GM23338 (cell line): ENCODE data around the gene FKBP10. TPM values are rescaled to one million over a fixed set of nuclear protein-coding genes. Genes with fewer than 3 reads are reported as not detected.

Experiments used
- ATAC-seq: fragments of 200-7000 bp; cut with Tn5 transposase; 3 replicates; pipeline ENCODE4 v1.9.1; 2020
- DNase-seq: peaks from one replicate; pipeline ENCODE4 v3.0.0-alpha.2; 2015; ENCODE audit warnings: low spot score
- H2AFZ ChIP-seq: fragments of 200-600 bp; sonication (generic); 2 replicates; pipeline ENCODE4 v1.8.0; 2016; ENCODE audit warnings: antibody characterized with exemption, mild to moderate bottlenecking, moderate library complexity
- H3F3A ChIP-seq: fragments of 200-600 bp; sonication (generic); replicated peaks from 2 replicates; pipeline ENCODE4 v1.8.0; 2017; ENCODE audit warnings: antibody characterized with exemption, mixed run types, low read depth
- H3K27ac ChIP-seq: fragments of 200-600 bp; sonication (generic); 2 replicates; pipeline ENCODE4 v1.6.1; 2016; ENCODE audit warnings: low read depth
- H3K27me3 ChIP-seq: fragments of 200-600 bp; sonication (generic); 2 replicates; pipeline ENCODE4 v1.8.0; 2016; ENCODE audit warnings: mild to moderate bottlenecking, mixed run types, moderate library complexity; ENCODE audit not compliant: insufficient read depth
- H3K36me3 ChIP-seq: fragments of 200-600 bp; sonication (generic); 2 replicates; pipeline ENCODE4 v1.8.0; 2016; ENCODE audit warnings: mild to moderate bottlenecking; ENCODE audit not compliant: insufficient read depth
- H3K4me1 ChIP-seq: fragments of 200-600 bp; sonication (generic); 2 replicates; pipeline ENCODE4 v1.8.0; 2016; ENCODE audit warnings: mild to moderate bottlenecking, moderate library complexity; ENCODE audit not compliant: insufficient read depth
- H3K4me2 ChIP-seq: fragments of 200-600 bp; sonication (generic); 2 replicates; pipeline ENCODE4 v1.7.1; 2017; ENCODE audit warnings: mixed run types
- H3K4me3 ChIP-seq: fragments of 200-600 bp; sonication (generic); 2 replicates; pipeline ENCODE4 v1.6.1; 2016; ENCODE audit warnings: mixed run types
- H3K79me2 ChIP-seq: fragments of 200-600 bp; sonication (generic); replicated peaks from 2 replicates; pipeline ENCODE4 v1.8.0; 2017; ENCODE audit warnings: mild to moderate bottlenecking; ENCODE audit not compliant: insufficient read depth
- H3K9me2 ChIP-seq: fragments of 200-600 bp; sonication (generic); 2 replicates; pipeline ENCODE4 v1.8.0; 2017; ENCODE audit not compliant: insufficient read depth
- H4K20me1 ChIP-seq: fragments of 200-600 bp; sonication (generic); replicated peaks from 2 replicates; pipeline ENCODE4 v1.8.0; 2017; ENCODE audit warnings: mild to moderate bottlenecking; ENCODE audit not compliant: insufficient read depth
- H3K27ac Mint-ChIP-seq: 2 replicates; pipeline ENCODE4 v1.8.0; 2020; ENCODE audit warnings: inconsistent platforms, mild to moderate bottlenecking, moderate library complexity, mixed read lengths
- H3K27me3 Mint-ChIP-seq: 3 replicates; pipeline ENCODE4 v1.8.0; 2022; ENCODE audit warnings: low read depth, mild to moderate bottlenecking, moderate library complexity, mixed read lengths, inconsistent platforms; ENCODE audit not compliant: insufficient read depth, poor library complexity
- H3K36me3 Mint-ChIP-seq: 3 replicates; pipeline ENCODE4 v1.8.0; 2021; ENCODE audit warnings: low read depth, mild to moderate bottlenecking, inconsistent platforms, moderate library complexity, mixed read lengths
- H3K4me1 Mint-ChIP-seq: 3 replicates; pipeline ENCODE4 v1.8.0; 2020; ENCODE audit warnings: mild to moderate bottlenecking, inconsistent platforms, mixed read lengths
- H3K4me3 Mint-ChIP-seq: 3 replicates; pipeline ENCODE4 v1.8.0; 2021; ENCODE audit warnings: moderate library complexity, mild to moderate bottlenecking, inconsistent platforms, mixed read lengths
- H3K9me3 Mint-ChIP-seq: 3 replicates; pipeline ENCODE4 v1.8.0; 2020; ENCODE audit warnings: moderate library complexity, mild to moderate bottlenecking, inconsistent platforms, mixed read lengths
- CREB1 ChIP-seq: fragments of 250-450 bp; sonication (Bioruptor Pico); IDR thresholded peaks from 2 replicates; pipeline ENCODE4 v1.5.0; 2020; ENCODE audit warnings: low read depth, mild to moderate bottlenecking, moderate library complexity
- EZH2 ChIP-seq: fragments of 200-600 bp; sonication (generic); IDR thresholded peaks from one replicate; pipeline ENCODE4 v1.8.0; 2017; ENCODE audit warnings: antibody characterized with exemption, mild to moderate bottlenecking, low read depth; ENCODE audit not compliant: unreplicated experiment
- EZH2phosphoT487 ChIP-seq: fragments of 200-600 bp; sonication (generic); IDR thresholded peaks from one replicate; pipeline ENCODE4 v1.8.1; 2018; ENCODE audit warnings: antibody characterized with exemption; ENCODE audit not compliant: unreplicated experiment
- JUNB ChIP-seq: IDR thresholded peaks from one replicate; pipeline ENCODE4 v1.6.1; 2016; ENCODE audit warnings: antibody characterized with exemption; ENCODE audit not compliant: unreplicated experiment
- NANOG ChIP-seq: IDR thresholded peaks from 2 replicates; pipeline ENCODE4 v1.6.1; 2016; ENCODE audit warnings: antibody characterized with exemption, borderline replicate concordance
- POLR2AphosphoS5 ChIP-seq: IDR thresholded peaks from 2 replicates; pipeline ENCODE4 v1.6.1; 2016; ENCODE audit warnings: antibody characterized with exemption, low read depth
- STAT1 ChIP-seq: IDR thresholded peaks from one replicate; pipeline ENCODE4 v1.6.1; 2016; ENCODE audit warnings: antibody characterized with exemption; ENCODE audit not compliant: unreplicated experiment
- ZNF114 ChIP-seq: fragments of 250-450 bp; sonication (Bioruptor Pico); IDR thresholded peaks from 2 replicates; pipeline ENCODE4 v1.5.0; 2020; ENCODE audit warnings: mild to moderate bottlenecking, moderate library complexity
- polyA plus RNA-seq: library from polyadenylated mRNA; unstranded; fragments of >200 nt; fragmentation: Nextera tagmentation; extraction: Ambion mirVana; gene quantifications from 2 replicates; pipeline ENCODE4 v1.2.1, GENCODE V29; 2016
- total RNA-seq: library from RNA; depleted of rRNA; stranded (reverse); fragments of >200 nt; shearing (Covaris generic); gene quantifications from 2 replicates; pipeline ENCODE4 v1.2.3, GENCODE V29; 2014
- TF ChIP-seq, protein P1 (sequence below): fragments of 250-450 bp; sonication (Bioruptor Pico); IDR thresholded peaks from 2 replicates; pipeline ENCODE4 v1.5.0; 2020; ENCODE audit warnings: mild to moderate bottlenecking, moderate library complexity
- TF ChIP-seq, protein P2 (sequence below), 2 experiments: fragments of 200-600 bp in 1 of 2; sonication (generic) in 1 of 2; conservative IDR thresholded peaks; 2 replicates each; pipeline versions ENCODE4 v1.5.1 to v1.6.1; 2016 to 2017; ENCODE audit warnings: antibody characterized with exemption in 2 of 2, low read depth in 2 of 2, mild to moderate bottlenecking in 2 of 2, moderate library complexity in 1 of 2
- TF ChIP-seq, protein P3 (sequence below): IDR thresholded peaks from one replicate; pipeline ENCODE4 v1.6.1; 2018; ENCODE audit warnings: antibody characterized with exemption; ENCODE audit not compliant: unreplicated experiment
- TF ChIP-seq, protein P4 (sequence below): IDR thresholded peaks from 2 replicates; pipeline ENCODE4 v1.6.1; 2016; ENCODE audit warnings: antibody characterized with exemption

Gene FKBP10
- total and polyA plus RNA-seq, 2 experiments from 2014 or later = 26.2 to 151 TPM

DNA sequence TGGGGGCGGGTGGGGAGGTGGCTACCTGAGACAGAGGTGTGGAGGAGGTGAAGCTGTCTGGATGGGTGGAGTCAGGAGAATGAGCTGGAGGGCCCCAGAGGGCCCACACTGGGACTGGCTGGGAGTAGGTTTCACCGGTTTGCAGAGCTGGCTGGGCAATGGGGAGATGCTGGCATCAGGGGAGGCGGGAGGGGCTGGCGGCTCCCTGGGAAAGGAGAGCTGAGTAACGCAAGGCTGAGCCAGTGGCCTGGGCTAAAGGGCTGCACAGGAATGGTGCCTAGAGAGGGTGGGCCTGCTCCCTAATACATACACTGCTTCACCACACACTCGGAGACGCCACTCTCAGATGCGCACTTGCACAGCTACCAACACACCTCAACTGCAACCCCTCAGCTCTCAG lies 13.4 kb upstream of the FKBP10 start (continued):
- TF ChIP-seq, protein P1, sequence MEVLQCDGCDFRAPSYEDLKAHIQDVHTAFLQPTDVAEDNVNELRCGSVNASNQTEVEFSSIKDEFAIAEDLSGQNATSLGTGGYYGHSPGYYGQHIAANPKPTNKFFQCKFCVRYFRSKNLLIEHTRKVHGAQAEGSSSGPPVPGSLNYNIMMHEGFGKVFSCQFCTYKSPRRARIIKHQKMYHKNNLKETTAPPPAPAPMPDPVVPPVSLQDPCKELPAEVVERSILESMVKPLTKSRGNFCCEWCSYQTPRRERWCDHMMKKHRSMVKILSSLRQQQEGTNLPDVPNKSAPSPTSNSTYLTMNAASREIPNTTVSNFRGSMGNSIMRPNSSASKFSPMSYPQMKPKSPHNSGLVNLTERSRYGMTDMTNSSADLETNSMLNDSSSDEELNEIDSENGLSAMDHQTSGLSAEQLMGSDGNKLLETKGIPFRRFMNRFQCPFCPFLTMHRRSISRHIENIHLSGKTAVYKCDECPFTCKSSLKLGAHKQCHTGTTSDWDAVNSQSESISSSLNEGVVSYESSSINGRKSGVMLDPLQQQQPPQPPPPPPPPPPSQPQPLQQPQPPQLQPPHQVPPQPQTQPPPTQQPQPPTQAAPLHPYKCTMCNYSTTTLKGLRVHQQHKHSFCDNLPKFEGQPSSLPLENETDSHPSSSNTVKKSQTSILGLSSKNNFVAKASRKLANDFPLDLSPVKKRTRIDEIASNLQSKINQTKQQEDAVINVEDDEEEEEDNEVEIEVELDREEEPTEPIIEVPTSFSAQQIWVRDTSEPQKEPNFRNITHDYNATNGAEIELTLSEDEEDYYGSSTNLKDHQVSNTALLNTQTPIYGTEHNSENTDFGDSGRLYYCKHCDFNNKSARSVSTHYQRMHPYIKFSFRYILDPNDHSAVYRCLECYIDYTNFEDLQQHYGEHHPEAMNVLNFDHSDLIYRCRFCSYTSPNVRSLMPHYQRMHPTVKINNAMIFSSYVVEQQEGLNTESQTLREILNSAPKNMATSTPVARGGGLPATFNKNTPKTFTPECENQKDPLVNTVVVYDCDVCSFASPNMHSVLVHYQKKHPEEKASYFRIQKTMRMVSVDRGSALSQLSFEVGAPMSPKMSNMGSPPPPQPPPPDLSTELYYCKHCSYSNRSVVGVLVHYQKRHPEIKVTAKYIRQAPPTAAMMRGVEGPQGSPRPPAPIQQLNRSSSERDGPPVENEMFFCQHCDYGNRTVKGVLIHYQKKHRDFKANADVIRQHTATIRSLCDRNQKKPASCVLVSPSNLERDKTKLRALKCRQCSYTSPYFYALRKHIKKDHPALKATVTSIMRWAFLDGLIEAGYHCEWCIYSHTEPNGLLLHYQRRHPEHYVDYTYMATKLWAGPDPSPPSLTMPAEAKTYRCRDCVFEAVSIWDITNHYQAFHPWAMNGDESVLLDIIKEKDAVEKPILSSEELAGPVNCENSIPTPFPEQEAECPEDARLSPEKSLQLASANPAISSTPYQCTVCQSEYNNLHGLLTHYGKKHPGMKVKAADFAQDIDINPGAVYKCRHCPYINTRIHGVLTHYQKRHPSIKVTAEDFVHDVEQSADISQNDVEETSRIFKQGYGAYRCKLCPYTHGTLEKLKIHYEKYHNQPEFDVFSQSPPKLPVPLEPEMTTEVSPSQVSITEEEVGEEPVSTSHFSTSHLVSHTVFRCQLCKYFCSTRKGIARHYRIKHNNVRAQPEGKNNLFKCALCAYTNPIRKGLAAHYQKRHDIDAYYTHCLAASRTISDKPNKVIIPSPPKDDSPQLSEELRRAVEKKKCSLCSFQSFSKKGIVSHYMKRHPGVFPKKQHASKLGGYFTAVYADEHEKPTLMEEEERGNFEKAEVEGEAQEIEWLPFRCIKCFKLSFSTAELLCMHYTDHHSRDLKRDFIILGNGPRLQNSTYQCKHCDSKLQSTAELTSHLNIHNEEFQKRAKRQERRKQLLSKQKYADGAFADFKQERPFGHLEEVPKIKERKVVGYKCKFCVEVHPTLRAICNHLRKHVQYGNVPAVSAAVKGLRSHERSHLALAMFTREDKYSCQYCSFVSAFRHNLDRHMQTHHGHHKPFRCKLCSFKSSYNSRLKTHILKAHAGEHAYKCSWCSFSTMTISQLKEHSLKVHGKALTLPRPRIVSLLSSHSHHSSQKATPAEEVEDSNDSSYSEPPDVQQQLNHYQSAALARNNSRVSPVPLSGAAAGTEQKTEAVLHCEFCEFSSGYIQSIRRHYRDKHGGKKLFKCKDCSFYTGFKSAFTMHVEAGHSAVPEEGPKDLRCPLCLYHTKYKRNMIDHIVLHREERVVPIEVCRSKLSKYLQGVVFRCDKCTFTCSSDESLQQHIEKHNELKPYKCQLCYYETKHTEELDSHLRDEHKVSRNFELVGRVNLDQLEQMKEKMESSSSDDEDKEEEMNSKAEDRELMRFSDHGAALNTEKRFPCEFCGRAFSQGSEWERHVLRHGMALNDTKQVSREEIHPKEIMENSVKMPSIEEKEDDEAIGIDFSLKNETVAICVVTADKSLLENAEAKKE (CRISPR knock-in tag) = no peak
- TF ChIP-seq, protein P2, sequence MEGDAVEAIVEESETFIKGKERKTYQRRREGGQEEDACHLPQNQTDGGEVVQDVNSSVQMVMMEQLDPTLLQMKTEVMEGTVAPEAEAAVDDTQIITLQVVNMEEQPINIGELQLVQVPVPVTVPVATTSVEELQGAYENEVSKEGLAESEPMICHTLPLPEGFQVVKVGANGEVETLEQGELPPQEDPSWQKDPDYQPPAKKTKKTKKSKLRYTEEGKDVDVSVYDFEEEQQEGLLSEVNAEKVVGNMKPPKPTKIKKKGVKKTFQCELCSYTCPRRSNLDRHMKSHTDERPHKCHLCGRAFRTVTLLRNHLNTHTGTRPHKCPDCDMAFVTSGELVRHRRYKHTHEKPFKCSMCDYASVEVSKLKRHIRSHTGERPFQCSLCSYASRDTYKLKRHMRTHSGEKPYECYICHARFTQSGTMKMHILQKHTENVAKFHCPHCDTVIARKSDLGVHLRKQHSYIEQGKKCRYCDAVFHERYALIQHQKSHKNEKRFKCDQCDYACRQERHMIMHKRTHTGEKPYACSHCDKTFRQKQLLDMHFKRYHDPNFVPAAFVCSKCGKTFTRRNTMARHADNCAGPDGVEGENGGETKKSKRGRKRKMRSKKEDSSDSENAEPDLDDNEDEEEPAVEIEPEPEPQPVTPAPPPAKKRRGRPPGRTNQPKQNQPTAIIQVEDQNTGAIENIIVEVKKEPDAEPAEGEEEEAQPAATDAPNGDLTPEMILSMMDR (conservative IDR thresholded peaks at IDR 0.05; ENCODE audit: low read depth in 2 of 2) = no peak
- no peak for TF ChIP-seq POLR2AphosphoS5

DNA sequence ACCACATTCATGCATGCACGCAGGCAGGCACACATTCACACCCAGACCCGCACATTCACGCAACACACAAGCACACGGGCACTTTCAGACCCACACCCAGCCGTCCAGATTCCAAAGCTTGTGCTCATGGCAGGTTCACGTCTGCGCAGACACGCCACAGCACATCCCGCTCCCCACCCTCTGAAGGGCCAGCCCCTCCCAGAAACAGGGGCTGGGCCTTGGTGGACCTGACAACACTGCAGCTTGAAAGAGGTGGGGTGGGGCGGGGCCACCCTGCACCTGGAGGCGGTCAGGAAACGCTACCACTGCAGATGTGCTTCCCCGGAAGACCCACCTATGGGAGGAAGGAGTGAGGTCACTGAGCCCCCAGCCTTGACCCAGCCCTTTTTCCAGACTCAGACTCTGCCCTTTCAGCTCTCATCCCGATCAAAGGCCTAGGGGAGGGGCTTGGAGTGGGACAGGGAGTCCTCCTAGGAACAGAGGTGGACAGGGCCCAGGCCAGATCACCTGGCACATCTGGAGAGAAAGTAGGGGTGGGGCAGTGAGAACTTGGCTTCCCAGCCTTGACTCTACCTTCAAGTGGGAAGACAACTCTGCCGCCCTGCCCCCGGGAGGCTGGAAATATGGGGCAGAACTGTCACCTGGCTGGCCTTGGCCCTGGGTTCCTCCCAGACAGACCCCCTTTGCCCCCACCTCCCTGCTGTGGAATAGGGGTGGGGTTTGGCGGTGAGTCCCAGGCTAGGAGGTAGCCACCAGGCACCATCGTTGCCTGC lies 12.0 kb upstream of the FKBP10 start:
- Histone ChIP-seq H3F3A (peaks cover 5% of the 10 kb centered on the region; the same call in 1 of the 2 replicates), H4K20me1 (no peaks in the 10 kb centered on the region; the same call in 1 of the 2 replicates), H3K4me3 (peak overlapping the region; percentile 48), H2AFZ (no peak overlapping the region), H3K4me1 (peaks cover 14% of the 10 kb centered on the region), H3K9me2 (no peaks in the 10 kb centered on the region), H3K27me3 (peaks cover 7% of the 10 kb centered on the region; the same call in 1 of the 2 replicates), H3K79me2 (no peaks in the 10 kb centered on the region), H3K36me3 (no peaks in the 10 kb centered on the region), H3K27ac (peak overlapping the region; percentile 68), H3K4me2 (peak overlapping the region; percentile 79)
- Mint-ChIP-seq H3K27me3 (peaks cover 27% of the 10 kb centered on the region), H3K9me3 (no peaks in the 10 kb centered on the region), H3K4me1 (peaks cover 26% of the 10 kb centered on the region), H3K4me3 (peak overlapping the region; percentile 53), H3K36me3 (peaks cover 27% of the 10 kb centered on the region), H3K27ac (peak overlapping the region; percentile 88)
- DNase-seq (peak; percentile 94), ATAC-seq (peak; percentile 87)
- TF ChIP-seq NANOG = no peak
- no peak for TF ChIP-seq STAT1
- TF ChIP-seq CREB1 = 0 out of 2 replicates have a peak, but pooled peaks have one; percentile 33
- no peak for TF ChIP-seq JUNB
- TF ChIP-seq ZNF114 = no peak
- no peak for TF ChIP-seq EZH2
- TF ChIP-seq EZH2phosphoT487 = no peak
- TF ChIP-seq, protein P3, sequence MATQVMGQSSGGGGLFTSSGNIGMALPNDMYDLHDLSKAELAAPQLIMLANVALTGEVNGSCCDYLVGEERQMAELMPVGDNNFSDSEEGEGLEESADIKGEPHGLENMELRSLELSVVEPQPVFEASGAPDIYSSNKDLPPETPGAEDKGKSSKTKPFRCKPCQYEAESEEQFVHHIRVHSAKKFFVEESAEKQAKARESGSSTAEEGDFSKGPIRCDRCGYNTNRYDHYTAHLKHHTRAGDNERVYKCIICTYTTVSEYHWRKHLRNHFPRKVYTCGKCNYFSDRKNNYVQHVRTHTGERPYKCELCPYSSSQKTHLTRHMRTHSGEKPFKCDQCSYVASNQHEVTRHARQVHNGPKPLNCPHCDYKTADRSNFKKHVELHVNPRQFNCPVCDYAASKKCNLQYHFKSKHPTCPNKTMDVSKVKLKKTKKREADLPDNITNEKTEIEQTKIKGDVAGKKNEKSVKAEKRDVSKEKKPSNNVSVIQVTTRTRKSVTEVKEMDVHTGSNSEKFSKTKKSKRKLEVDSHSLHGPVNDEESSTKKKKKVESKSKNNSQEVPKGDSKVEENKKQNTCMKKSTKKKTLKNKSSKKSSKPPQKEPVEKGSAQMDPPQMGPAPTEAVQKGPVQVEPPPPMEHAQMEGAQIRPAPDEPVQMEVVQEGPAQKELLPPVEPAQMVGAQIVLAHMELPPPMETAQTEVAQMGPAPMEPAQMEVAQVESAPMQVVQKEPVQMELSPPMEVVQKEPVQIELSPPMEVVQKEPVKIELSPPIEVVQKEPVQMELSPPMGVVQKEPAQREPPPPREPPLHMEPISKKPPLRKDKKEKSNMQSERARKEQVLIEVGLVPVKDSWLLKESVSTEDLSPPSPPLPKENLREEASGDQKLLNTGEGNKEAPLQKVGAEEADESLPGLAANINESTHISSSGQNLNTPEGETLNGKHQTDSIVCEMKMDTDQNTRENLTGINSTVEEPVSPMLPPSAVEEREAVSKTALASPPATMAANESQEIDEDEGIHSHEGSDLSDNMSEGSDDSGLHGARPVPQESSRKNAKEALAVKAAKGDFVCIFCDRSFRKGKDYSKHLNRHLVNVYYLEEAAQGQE = no peak
- TF ChIP-seq, protein P4, sequence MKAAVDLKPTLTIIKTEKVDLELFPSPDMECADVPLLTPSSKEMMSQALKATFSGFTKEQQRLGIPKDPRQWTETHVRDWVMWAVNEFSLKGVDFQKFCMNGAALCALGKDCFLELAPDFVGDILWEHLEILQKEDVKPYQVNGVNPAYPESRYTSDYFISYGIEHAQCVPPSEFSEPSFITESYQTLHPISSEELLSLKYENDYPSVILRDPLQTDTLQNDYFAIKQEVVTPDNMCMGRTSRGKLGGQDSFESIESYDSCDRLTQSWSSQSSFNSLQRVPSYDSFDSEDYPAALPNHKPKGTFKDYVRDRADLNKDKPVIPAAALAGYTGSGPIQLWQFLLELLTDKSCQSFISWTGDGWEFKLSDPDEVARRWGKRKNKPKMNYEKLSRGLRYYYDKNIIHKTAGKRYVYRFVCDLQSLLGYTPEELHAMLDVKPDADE = no peak
